Neuronal stem cell (in vitro differentiated cells): ENCODE measurements around the gene PLAU.

ENCODE experiments used
- DNase-seq: peaks from one replicate; pipeline ENCODE4 v3.0.0-alpha.2; 2013; ENCODE audit warnings: low spot score
- H2AFZ ChIP-seq: one replicate; pipeline ENCODE4 v1.6.1; 2013; ENCODE audit warnings: mild to moderate bottlenecking, low read length, inconsistent platforms
- H2AK5ac ChIP-seq: 2 replicates; pipeline ENCODE4 v1.6.1; 2013; ENCODE audit warnings: low read depth, mild to moderate bottlenecking, inconsistent platforms, low read length, moderate library complexity, mixed read lengths
- H2BK120ac ChIP-seq: 2 replicates; pipeline ENCODE4 v1.6.1; 2013; ENCODE audit warnings: low read depth, mild to moderate bottlenecking, inconsistent platforms, low read length, moderate library complexity, mixed read lengths
- H2BK12ac ChIP-seq: one replicate; pipeline ENCODE4 v1.6.1; 2013; ENCODE audit warnings: low read length, inconsistent platforms
- H2BK15ac ChIP-seq: 2 replicates; pipeline ENCODE4 v1.6.1; 2013; ENCODE audit warnings: mild to moderate bottlenecking, low read length, inconsistent platforms, mixed read lengths
- H2BK5ac ChIP-seq: one replicate; pipeline ENCODE4 v1.6.1; 2013; ENCODE audit warnings: inconsistent platforms, mild to moderate bottlenecking, low read length, moderate library complexity
- H3K14ac ChIP-seq: one replicate; pipeline ENCODE4 v1.6.1; 2013; ENCODE audit warnings: low read length, inconsistent platforms
- H3K18ac ChIP-seq: 2 replicates; pipeline ENCODE4 v1.6.1; 2013; ENCODE audit warnings: low read length, inconsistent platforms
- H3K23ac ChIP-seq: 2 replicates; pipeline ENCODE4 v1.6.1; 2013; ENCODE audit warnings: low read depth, mild to moderate bottlenecking, mixed read lengths, low read length, inconsistent platforms; ENCODE audit not compliant: poor library complexity
- H3K27ac ChIP-seq: replicated peaks from 3 replicates; pipeline ENCODE4 v1.5.1; 2013; ENCODE audit warnings: low read length, inconsistent platforms
- H3K27me3 ChIP-seq, 3 experiments: 2 replicates each; pipeline ENCODE4 v1.6.1; 2013; ENCODE audit warnings: low read length in 3 of 3, mild to moderate bottlenecking in 2 of 3, inconsistent platforms in 1 of 3, low read depth in 1 of 3, mixed read lengths in 1 of 3, moderate library complexity in 1 of 3; ENCODE audit not compliant: control insufficient read depth in 3 of 3, insufficient read depth in 3 of 3
- H3K36me3 ChIP-seq, 2 donors: replicated peaks in 1 of 2; 2 replicates each; pipeline ENCODE4 v1.6.1; 2013; ENCODE audit warnings: low read length in 2 of 2; ENCODE audit not compliant: control insufficient read depth in 2 of 2, insufficient read depth in 2 of 2
- H3K4ac ChIP-seq: 2 replicates; pipeline ENCODE4 v1.6.1; 2013; ENCODE audit warnings: inconsistent platforms, mild to moderate bottlenecking, low read length, moderate library complexity
- H3K4me1 ChIP-seq, 2 donors: 1 replicate in 1 of 2; 2 replicates in 1 of 2; pipeline ENCODE4 v1.6.1; 2013; ENCODE audit warnings: low read length in 2 of 2, low read depth in 1 of 2; ENCODE audit not compliant: control insufficient read depth in 2 of 2, insufficient read depth in 1 of 2
- H3K4me2 ChIP-seq: one replicate; pipeline ENCODE4 v1.6.1; 2013; ENCODE audit warnings: mild to moderate bottlenecking, low read length, inconsistent platforms; ENCODE audit not compliant: insufficient read depth, poor library complexity, severe bottlenecking
- H3K4me3 ChIP-seq, 2 donors: 2 replicates each; pipeline ENCODE4 v1.5.1; 2013; ENCODE audit warnings: low read length in 2 of 2, mild to moderate bottlenecking in 2 of 2, inconsistent platforms in 1 of 2, moderate library complexity in 1 of 2
- H3K79me1 ChIP-seq: one replicate; pipeline ENCODE4 v1.6.1; 2013; ENCODE audit warnings: low read depth, mild to moderate bottlenecking, inconsistent platforms, low read length, moderate library complexity
- H3K9ac ChIP-seq: one replicate; pipeline ENCODE4 v1.6.1; 2013; ENCODE audit warnings: mild to moderate bottlenecking, low read depth, low read length, inconsistent platforms; ENCODE audit not compliant: poor library complexity
- H3K9me3 ChIP-seq, 2 donors: replicated peaks in 1 of 2; 2 replicates each; pipeline versions ENCODE3 to v1.6.1; 2013; ENCODE audit warnings: low read length in 2 of 2, mild to moderate bottlenecking in 2 of 2, inconsistent platforms in 1 of 2, low read depth in 1 of 2, mixed read lengths in 1 of 2, moderate library complexity in 1 of 2; ENCODE audit not compliant: control insufficient read depth in 2 of 2, insufficient read depth in 1 of 2
- H4K8ac ChIP-seq: one replicate; pipeline ENCODE4 v1.6.1; 2013; ENCODE audit warnings: low read depth, mild to moderate bottlenecking, inconsistent platforms, low read length, moderate library complexity
- H4K91ac ChIP-seq: one replicate; pipeline ENCODE4 v1.6.1; 2013; ENCODE audit warnings: low read length, low read depth, mild to moderate bottlenecking, inconsistent platforms; ENCODE audit not compliant: poor library complexity
- WGBS, 2 donors: extraction: QIAGEN DNeasy Blood & Tissue Kit; methylation state at CpG; one replicate each; pipeline ENCODE4 v1.1.7; 2013; ENCODE audit warnings: missing lambda C conversion rate in 2 of 2, mixed read lengths in 1 of 2; ENCODE audit not compliant: insufficient read length in 2 of 2, insufficient replicate concordance in 1 of 2; ENCODE audit errors: extremely low coverage in 2 of 2; 5-methylcytosine and 5-hydroxymethylcytosine counted together

PLAU gene

DNA sequence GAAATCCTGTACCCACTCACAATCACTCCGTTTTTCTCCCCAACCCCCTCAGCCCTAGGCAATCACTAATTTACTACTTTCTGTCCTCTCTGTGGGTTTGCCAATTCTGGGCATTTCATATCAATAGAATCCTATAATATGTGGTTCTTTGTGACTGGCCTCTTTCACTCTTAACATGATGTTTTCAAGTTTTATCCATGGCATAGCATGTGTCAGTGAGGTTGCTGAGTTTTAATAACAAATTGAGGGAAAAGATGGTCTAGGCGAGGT, 11.9 kb downstream of the PLAU start:
- Histone ChIP-seq H4K91ac (no peak overlapping the region), H3K4me1 (peaks cover 0 to 6% of the 10 kb centered on the region in 2 donors), H2BK12ac (no peak overlapping the region), H3K9ac (no peak overlapping the region), H3K27me3 (peaks cover 0 to 6% (median 0%) of the 10 kb centered on the region in 3 experiments), H2BK15ac (no peak overlapping the region), H2BK120ac (no peak overlapping the region), H2AFZ (no peak overlapping the region), H2AK5ac (no peak overlapping the region), H3K79me1 (no peaks in the 10 kb centered on the region), H3K4me3 (no peak overlapping the region), H3K36me3 (no peaks in the 10 kb centered on the region), H3K23ac (no peak overlapping the region), H3K4me2 (no peak overlapping the region), H3K9me3 (peaks cover 0 to 15% of the 10 kb centered on the region in 2 donors), H3K27ac (no peak overlapping the region), H3K18ac (no peak overlapping the region), H3K14ac (no peak overlapping the region), H3K4ac (no peak overlapping the region), H4K8ac (no peak overlapping the region), H2BK5ac (no peak overlapping the region)
- DNase-seq, result no peak
- no CpG with 5 or more reads among the region's 2 CpGs for WGBS, 2 donors

DNA sequence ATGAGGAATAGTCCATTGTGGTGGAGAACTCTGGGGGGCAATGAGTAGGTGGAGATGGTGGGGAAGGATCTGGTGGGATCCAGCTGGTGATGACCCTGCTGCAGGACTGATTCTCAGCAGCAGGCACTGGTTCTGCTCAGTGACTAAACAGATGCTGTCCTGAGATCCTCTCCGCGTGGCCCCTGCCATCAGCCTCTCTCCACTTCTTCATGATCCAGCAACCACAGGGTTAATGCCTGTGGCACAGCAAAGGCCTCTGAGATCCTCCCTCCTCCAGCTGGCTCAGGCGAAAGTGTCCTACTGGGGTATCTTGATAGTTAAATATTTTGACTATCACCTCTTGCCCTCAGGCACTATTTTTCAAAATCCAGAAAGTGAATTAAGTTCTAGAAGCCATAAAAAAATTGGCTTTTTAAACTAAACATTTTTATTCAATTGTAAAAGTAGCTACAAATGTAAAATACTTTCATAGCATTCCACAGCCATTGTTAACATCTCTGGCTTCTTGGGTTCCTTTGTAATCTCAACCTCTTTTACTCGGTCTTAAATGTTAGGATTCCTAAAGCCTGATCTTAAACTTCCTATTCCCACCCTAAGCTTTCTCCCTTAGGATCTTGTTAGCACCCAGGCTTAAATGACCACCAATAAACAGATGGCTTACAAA, 13.1 kb downstream of the PLAU start:
- no peak overlapping the region for H2AK5ac ChIP-seq
- peak overlapping the region; percentile 1 for H2AFZ ChIP-seq
- H3K27ac ChIP-seq, result no peak overlapping the region
- H3K18ac ChIP-seq, result peak overlapping the region; percentile 5
- no peak overlapping the region for H3K4me2 ChIP-seq
- H3K27me3 ChIP-seq, result peaks cover 0 to 6% (median 0%) of the 10 kb centered on the region in 3 experiments
- no peak overlapping the region for H2BK12ac ChIP-seq
- H3K9ac ChIP-seq, result no peak overlapping the region
- no peaks in the 10 kb centered on the region for H3K36me3 ChIP-seq
- no peak overlapping the region for H3K4ac ChIP-seq
- no peak overlapping the region for H3K4me3 ChIP-seq
- no peaks in the 10 kb centered on the region for H3K79me1 ChIP-seq
- peaks cover 0 to 6% of the 10 kb centered on the region in 2 donors for H3K4me1 ChIP-seq
- H3K9me3 ChIP-seq, result peaks cover 0 to 8% of the 10 kb centered on the region in 2 donors
- no peak overlapping the region for H3K14ac ChIP-seq
- WGBS, 2 donors, result no CpG with 5 or more reads among the region's 4 CpGs
- no peak overlapping the region for H4K8ac ChIP-seq
- no peak overlapping the region for H3K23ac ChIP-seq
- no peak overlapping the region for H2BK5ac ChIP-seq
- no peak for DNase-seq
- H2BK120ac ChIP-seq, result no peak overlapping the region
- no peak overlapping the region for H2BK15ac ChIP-seq
- H4K91ac ChIP-seq, result no peak overlapping the region

- no peak overlapping the region for H2BK120ac ChIP-seq
- no peak overlapping the region for H3K23ac ChIP-seq
- H2BK12ac ChIP-seq, result no peak overlapping the region
- peaks cover 0 to 6% (median 0%) of the 10 kb centered on the region in 3 experiments for H3K27me3 ChIP-seq
- peaks cover 0 to 6% of the 10 kb centered on the region in 2 donors for H3K4me1 ChIP-seq
- no peak overlapping the region for H4K8ac ChIP-seq
- no peak overlapping the region for H3K4ac ChIP-seq
- H2AK5ac ChIP-seq, result no peak overlapping the region
- H3K14ac ChIP-seq, result no peak overlapping the region
- H3K79me1 ChIP-seq, result no peaks in the 10 kb centered on the region
- no peaks in the 10 kb centered on the region for H3K36me3 ChIP-seq
- WGBS, 2 donors, result no CpG with 5 or more reads among the region's 1 CpG
- no peak overlapping the region for H2AFZ ChIP-seq
- H3K4me3 ChIP-seq, result no peak overlapping the region
- H2BK5ac ChIP-seq, result no peak overlapping the region
- H2BK15ac ChIP-seq, result no peak overlapping the region
- DNase-seq, result no peak
- H3K4me2 ChIP-seq, result no peak overlapping the region
- H3K9me3 ChIP-seq, result peaks cover 0 to 3% of the 10 kb centered on the region in 2 donors
- no peak overlapping the region for H3K27ac ChIP-seq
- H3K9ac ChIP-seq, result no peak overlapping the region
- H4K91ac ChIP-seq, result no peak overlapping the region
- no peak overlapping the region for H3K18ac ChIP-seq
These were observed 14.0 kb downstream of the PLAU start for GRCh38 chr10:73924935-73925334.

GRCh38 chr10:73925539-73925938, 14.6 kb downstream of the PLAU start:
- Histone ChIP-seq H3K23ac (no peak overlapping the region), H2BK5ac (no peak overlapping the region), H3K9me3 (no peaks in the 10 kb centered on the region), H3K4ac (no peak overlapping the region), H3K27ac (no peak overlapping the region), H2BK15ac (no peak overlapping the region), H3K27me3 (peaks cover 0 to 6% (median 0%) of the 10 kb centered on the region in 3 experiments), H4K8ac (no peak overlapping the region), H3K4me3 (no peak overlapping the region), H4K91ac (no peak overlapping the region), H2BK120ac (no peak overlapping the region), H3K14ac (no peak overlapping the region), H2BK12ac (no peak overlapping the region), H3K18ac (no peak overlapping the region), H2AFZ (no peak overlapping the region), H3K79me1 (no peaks in the 10 kb centered on the region), H3K4me1 (peaks cover 0 to 6% of the 10 kb centered on the region in 2 donors), H3K9ac (no peak overlapping the region), H3K4me2 (no peak overlapping the region), H2AK5ac (no peak overlapping the region), H3K36me3 (no peaks in the 10 kb centered on the region)
- no peak for DNase-seq
- WGBS, 2 donors, result no CpG with 5 or more reads among the region's 4 CpGs
